NB4 (cell line): Measurements from ENCODE around the gene LARP6.

ENCODE experiments used
- CTCF ChIP-seq: IDR thresholded peaks from one replicate; pipeline ENCODE4 v1.5.1; 2012; ENCODE audit warnings: low read depth, low read length
- MAX ChIP-seq: IDR thresholded peaks from 2 replicates; pipeline ENCODE4 v1.6.1; 2011; ENCODE audit warnings: low read depth, low read length
- POLR2A ChIP-seq: IDR thresholded peaks from 2 replicates; pipeline ENCODE4 v1.6.1; 2011; ENCODE audit warnings: mild to moderate bottlenecking; ENCODE audit not compliant: insufficient read length; ENCODE audit errors: extremely low read depth

GRCh38 chr15:70786996-70787395, 67.0 kb downstream of the LARP6 start:
- TF ChIP-seq CTCF (no peak), MAX (no peak), POLR2A (no peak)
